Cerebellar cortex (tissue), 1 donor: ENCODE results near the gene BACH2.
A peak's percentile ranks its signal among the peaks of the same experiment; 100 is the strongest.
"Not testable (repeated sequence)": the region's sequence is repeated elsewhere in the genome, so short reads cannot be mapped to it uniquely, and the experiment has no call there.

ENCODE experiments used
- DNase-seq: peaks from one replicate; pipeline ENCODE4 v3.0.0-alpha.2; 2015; ENCODE audit warnings: low spot score

The BACH2 gene

GRCh38 chr6:89993411-89993810 lies 303.2 kb downstream of the BACH2 start:
- DNase-seq: no peak

- DNase-seq: no peak
Observed at GRCh38 chr6:89992818-89993217, 303.8 kb downstream of the BACH2 start.

- DNase-seq: no peak
Observed at GRCh38 chr6:89989742-89990141, 306.9 kb downstream of the BACH2 start.

GRCh38 chr6:89987830-89988229 lies 308.8 kb downstream of the BACH2 start:
- DNase-seq: no peak

GRCh38 chr6:89987140-89987539 lies 309.5 kb downstream of the BACH2 start:
- no peak for DNase-seq

GRCh38 chr6:89986650-89987074 lies 310.0 kb downstream of the BACH2 start:
- DNase-seq: no peak

- DNase-seq: no peak
Observed at GRCh38 chr6:89985751-89986493, 310.7 kb downstream of the BACH2 start.

- DNase-seq: no peak
Observed at GRCh38 chr6:89984926-89985750, 311.5 kb downstream of the BACH2 start.

- no peak for DNase-seq
Observed at GRCh38 chr6:89980353-89980752, 316.3 kb downstream of the BACH2 start.

- DNase-seq: no peak
Observed at GRCh38 chr6:89979481-89980119, 317.0 kb downstream of the BACH2 start.

GRCh38 chr6:89978749-89979145 lies 317.9 kb downstream of the BACH2 start:
- DNase-seq: no peak

GRCh38 chr6:89977808-89978748 lies 318.6 kb downstream of the BACH2 start:
- DNase-seq: peak; percentile 39

- DNase-seq: no peak
Observed at GRCh38 chr6:89976694-89977020, 320.0 kb downstream of the BACH2 start.

- DNase-seq: no peak
Observed at GRCh38 chr6:89975991-89976693, 320.5 kb downstream of the BACH2 start.

- DNase-seq: no peak
Observed at GRCh38 chr6:89975366-89975765, 321.3 kb downstream of the BACH2 start.

- no peak for DNase-seq
Observed at GRCh38 chr6:89974834-89975233, 321.8 kb downstream of the BACH2 start.

- DNase-seq: no peak
Observed at GRCh38 chr6:89972025-89972381, 324.6 kb downstream of the BACH2 start.

- not testable (repeated sequence) for DNase-seq
Observed at GRCh38 chr6:89971338-89972024, 325.2 kb downstream of the BACH2 start.

- peak; percentile 92 for DNase-seq
Observed at GRCh38 chr6:89970609-89971337, 325.9 kb downstream of the BACH2 start.

- peak; percentile 41 for DNase-seq
Observed at GRCh38 chr6:89970072-89970471, 326.6 kb downstream of the BACH2 start.
